Measurements from ENCODE around the gene OGDH. TPM values are rescaled to one million over a fixed set of nuclear protein-coding genes. Genes with fewer than 3 reads are reported as not detected.
A peak's percentile ranks its signal among the peaks of the same experiment; 100 is the strongest.

OGDH gene
- total and polyA plus RNA-seq, 2 donors, result 20.7 to 26.9 TPM

DNA sequence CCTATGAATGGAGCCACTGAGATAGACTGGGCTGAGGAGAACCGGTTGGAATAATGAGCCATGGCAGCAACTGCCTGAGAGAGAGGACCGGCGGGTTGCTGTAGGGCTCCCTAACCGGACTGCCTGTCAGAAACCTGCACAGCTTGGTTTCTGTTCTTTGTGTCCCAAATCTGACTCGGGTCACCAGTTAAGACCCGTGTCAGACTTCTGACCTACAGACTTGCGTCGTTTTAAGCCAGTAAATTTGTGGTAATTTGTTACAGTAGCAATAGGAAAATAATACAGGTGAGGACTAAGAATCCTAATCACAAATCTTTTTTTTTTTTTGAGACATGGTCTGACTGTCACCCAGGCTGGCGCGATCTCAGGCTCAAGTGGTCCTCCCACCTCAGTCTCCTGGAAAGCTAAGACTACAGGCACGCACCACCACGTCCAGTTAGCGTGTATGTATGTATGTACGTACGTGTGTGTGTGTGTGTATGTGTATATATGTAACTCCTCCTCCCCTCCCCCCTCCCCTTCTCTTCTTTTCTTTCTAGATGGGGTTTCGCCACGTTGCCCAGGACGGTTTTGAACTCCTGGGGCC is 32.0 kb upstream of the OGDH start:
- Histone ChIP-seq H3K36me3 (ENCODE audit: control insufficient read depth in 2 of 2, insufficient read depth in 2 of 2, low read length in 1 of 2) (peaks cover 49 to 54% of the 10 kb centered on the region in 2 donors), H3K27me3 (ENCODE audit: control insufficient read depth in 2 of 2, insufficient read depth in 1 of 2, low read length in 1 of 2) (no peaks in the 10 kb centered on the region), H3K4me3 (ENCODE audit: low read length in 2 of 2) (peak overlapping the region; percentile 64 to 77), H3K27ac (ENCODE audit: low read depth in 1 of 2, low read length in 1 of 2) (peak overlapping the region; percentile 65 to 85), H3K4me1 (ENCODE audit: control insufficient read depth in 2 of 2, insufficient read depth in 2 of 2, low read length in 2 of 2) (peaks cover 12 to 19% of the 10 kb centered on the region in 2 donors), H3K9me3 (ENCODE audit: control insufficient read depth in 2 of 2, insufficient read depth in 1 of 2, low read length in 1 of 2) (no peaks in the 10 kb centered on the region)
- no peak for DNase-seq (ENCODE audit: low read depth in 6 of 9, low spot score in 9 of 9)
- 47% methylated on average over 18 of the region's 18 CpGs for WGBS

DNA sequence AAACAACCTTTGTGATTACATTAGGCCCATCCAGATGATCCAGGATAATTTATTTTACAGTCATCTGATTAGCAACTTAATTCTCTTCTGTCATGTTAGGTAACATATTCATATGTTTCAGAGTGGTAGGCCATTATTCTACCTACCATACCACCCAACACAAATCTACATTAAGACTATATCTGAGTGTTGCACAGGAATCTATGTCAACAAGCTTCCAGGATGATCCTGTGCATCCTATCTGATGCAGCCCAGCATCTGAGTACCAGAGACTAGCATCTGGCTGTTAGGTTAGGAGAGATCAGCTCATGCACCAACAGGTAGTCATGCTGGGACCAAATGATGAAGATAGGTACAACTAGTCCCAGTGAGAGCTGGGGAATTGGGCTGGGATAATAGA is 31.4 kb upstream of the OGDH start:
- Histone ChIP-seq H3K27ac (ENCODE audit: low read depth in 1 of 2, low read length in 1 of 2) (no peak overlapping the region), H3K4me1 (ENCODE audit: control insufficient read depth in 2 of 2, insufficient read depth in 2 of 2, low read length in 2 of 2) (peaks cover 12 to 19% of the 10 kb centered on the region in 2 donors), H3K36me3 (ENCODE audit: control insufficient read depth in 2 of 2, insufficient read depth in 2 of 2, low read length in 1 of 2) (peaks cover 45 to 53% of the 10 kb centered on the region in 2 donors)

DNA sequence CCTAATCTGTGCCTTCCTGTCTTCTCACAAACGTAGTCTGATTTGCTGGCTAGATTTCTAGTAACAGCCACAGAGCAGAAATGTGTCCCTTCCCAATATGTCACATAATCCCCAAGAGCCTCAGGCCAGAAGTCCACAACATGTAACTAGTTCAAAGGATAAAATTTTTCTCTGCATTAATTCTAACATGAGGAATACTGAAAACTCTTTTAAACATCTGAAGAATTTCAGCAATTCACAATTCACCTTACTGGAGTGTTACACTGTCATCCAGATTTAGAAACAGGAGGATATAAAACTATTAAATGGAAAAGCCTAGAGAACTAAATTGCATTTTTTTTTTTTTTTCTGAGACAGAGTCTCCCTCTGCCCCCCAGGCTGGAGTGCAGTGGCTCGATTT is 30.2 kb upstream of the OGDH start:
- peaks cover 17 to 30% of the 10 kb centered on the region in 2 donors for H3K4me1 ChIP-seq (ENCODE audit: control insufficient read depth in 2 of 2, insufficient read depth in 2 of 2, low read length in 2 of 2)
- H3K27me3 ChIP-seq (ENCODE audit: control insufficient read depth in 2 of 2, insufficient read depth in 1 of 2, low read length in 1 of 2), result no peaks in the 10 kb centered on the region
- 97% methylated on average over 2 of the region's 2 CpGs for WGBS
- H3K27ac ChIP-seq (ENCODE audit: low read depth in 1 of 2, low read length in 1 of 2), result no peak overlapping the region
- no peaks in the 10 kb centered on the region for H3K9me3 ChIP-seq (ENCODE audit: control insufficient read depth in 2 of 2, insufficient read depth in 1 of 2, low read length in 1 of 2)
- DNase-seq (ENCODE audit: low read depth in 6 of 9, low spot score in 9 of 9), result no peak
- H3K36me3 ChIP-seq (ENCODE audit: control insufficient read depth in 2 of 2, insufficient read depth in 2 of 2, low read length in 1 of 2), result peaks cover 35 to 51% of the 10 kb centered on the region in 2 donors
- H3K4me3 ChIP-seq (ENCODE audit: low read length in 2 of 2), result no peak overlapping the region

More for the DNA sequence above, 31.4 kb upstream of the OGDH start:
- H3K9me3 ChIP-seq (ENCODE audit: control insufficient read depth in 2 of 2, insufficient read depth in 1 of 2, low read length in 1 of 2), result no peaks in the 10 kb centered on the region
- DNase-seq (ENCODE audit: low read depth in 6 of 9, low spot score in 9 of 9), result no peak
- H3K4me3 ChIP-seq (ENCODE audit: low read length in 2 of 2), result no peak overlapping the region
- H3K27me3 ChIP-seq (ENCODE audit: control insufficient read depth in 2 of 2, insufficient read depth in 1 of 2, low read length in 1 of 2), result no peaks in the 10 kb centered on the region

DNA sequence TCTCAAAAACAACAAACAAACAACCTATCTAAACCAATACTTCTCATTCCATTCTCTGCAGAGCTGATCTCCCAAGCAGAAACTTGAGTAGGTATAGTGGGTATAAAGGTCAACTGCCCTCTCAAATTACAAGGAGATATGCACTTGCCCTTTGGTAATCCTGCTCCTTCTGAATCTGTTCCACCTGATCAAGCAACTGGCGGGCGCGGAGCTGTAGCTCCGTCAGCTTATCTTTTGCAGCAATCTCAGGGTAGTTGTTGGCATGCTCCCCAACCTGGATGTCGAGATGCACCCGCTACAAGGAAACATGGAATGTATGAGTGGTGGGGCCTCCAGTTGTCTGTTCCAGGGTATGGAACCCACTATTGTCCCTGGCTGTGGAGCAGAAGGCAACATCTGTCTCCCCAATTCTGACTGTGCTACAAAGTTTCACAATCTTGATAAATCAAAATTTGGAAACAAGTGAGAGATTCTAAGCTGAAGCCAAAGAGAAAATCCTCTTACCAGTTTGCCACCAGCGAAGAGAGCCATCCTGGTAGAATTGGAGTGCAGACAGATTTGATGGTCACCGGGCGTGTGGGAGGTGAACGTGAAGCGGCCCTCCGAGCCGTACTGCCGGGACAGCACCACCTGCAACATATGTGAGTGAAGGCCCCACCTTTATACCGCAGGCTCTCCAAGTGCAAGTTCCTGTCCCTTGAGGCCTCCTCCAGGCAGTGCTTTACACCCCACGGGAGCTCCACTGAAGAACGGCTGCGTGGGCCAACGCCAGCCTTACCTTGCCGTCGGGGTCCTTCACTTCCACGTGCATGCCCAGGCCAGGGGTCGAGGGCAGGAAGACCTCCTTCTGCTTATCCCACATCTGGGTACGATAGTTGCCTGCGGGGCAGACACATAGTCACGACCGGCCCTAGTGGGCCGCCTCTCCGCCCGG is 25.2 kb upstream of the OGDH start:
- Histone ChIP-seq H3K27me3 (ENCODE audit: control insufficient read depth in 2 of 2, insufficient read depth in 1 of 2, low read length in 1 of 2) (no peaks in the 10 kb centered on the region), H3K36me3 (ENCODE audit: control insufficient read depth in 2 of 2, insufficient read depth in 2 of 2, low read length in 1 of 2) (peaks cover 16 to 32% of the 10 kb centered on the region in 2 donors), H3K27ac (ENCODE audit: low read depth in 1 of 2, low read length in 1 of 2) (peak overlapping the region; percentile 89 to 94), H3K4me1 (ENCODE audit: control insufficient read depth in 2 of 2, insufficient read depth in 2 of 2, low read length in 2 of 2) (peaks cover 10 to 21% of the 10 kb centered on the region in 2 donors), H3K4me3 (ENCODE audit: low read length in 2 of 2) (peak overlapping the region; percentile 86 to 91), H3K9me3 (ENCODE audit: control insufficient read depth in 2 of 2, insufficient read depth in 1 of 2, low read length in 1 of 2) (no peaks in the 10 kb centered on the region)
- 21% methylated on average over 30 of the region's 30 CpGs for WGBS
- DNase-seq (ENCODE audit: low read depth in 6 of 9, low spot score in 9 of 9), result peak in 6 of 9 donors; percentile 34 to 76 (median 54)

DNA sequence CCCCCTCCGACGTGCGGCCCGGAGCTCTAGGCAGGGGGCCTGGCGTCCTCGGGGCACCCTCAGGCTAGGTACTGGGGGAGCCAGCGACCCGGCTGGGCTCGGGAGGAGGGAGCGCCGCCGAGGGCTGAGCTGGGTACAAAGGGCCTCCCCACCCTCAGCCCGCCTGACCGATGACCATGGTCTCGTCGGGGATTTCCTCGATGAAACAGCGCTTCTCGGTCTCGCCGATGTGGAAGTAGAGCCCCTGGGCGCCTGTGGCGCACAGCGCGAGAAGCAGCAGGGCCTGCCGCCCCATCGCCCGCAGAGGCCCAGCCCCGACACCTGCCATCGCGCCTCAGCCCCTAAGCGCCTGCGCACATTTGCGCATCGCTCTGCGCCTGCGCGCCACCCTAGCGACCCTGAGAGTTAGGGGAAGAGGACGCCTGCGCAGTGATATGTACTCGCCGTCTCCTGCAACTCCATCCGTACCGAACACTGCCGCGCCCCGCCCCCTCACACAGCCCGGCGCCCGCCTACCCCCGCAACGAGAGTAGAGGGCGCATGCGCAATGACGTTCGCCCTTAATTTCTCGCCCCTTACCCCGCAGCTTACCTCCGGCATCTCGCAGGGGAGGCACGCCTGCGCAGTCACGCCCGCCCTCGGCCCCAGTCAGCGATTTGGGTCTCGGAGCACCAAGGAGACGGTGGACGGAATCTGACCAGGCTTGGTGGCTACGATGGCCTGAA is 24.4 kb upstream of the OGDH start, which contains the start of gene TMED4:
TMED4 (minus strand) TSS at position 353 of the 725 bp plus-strand sequence; CDS start at position 328, 25 bp downstream.
- Histone ChIP-seq H3K4me1 (ENCODE audit: control insufficient read depth in 2 of 2, insufficient read depth in 2 of 2, low read length in 2 of 2) (peaks cover 10 to 21% of the 10 kb centered on the region in 2 donors), H3K9me3 (ENCODE audit: control insufficient read depth in 2 of 2, insufficient read depth in 1 of 2, low read length in 1 of 2) (no peaks in the 10 kb centered on the region), H3K36me3 (ENCODE audit: control insufficient read depth in 2 of 2, insufficient read depth in 2 of 2, low read length in 1 of 2) (peaks cover 16 to 31% of the 10 kb centered on the region in 2 donors), H3K27me3 (ENCODE audit: control insufficient read depth in 2 of 2, insufficient read depth in 1 of 2, low read length in 1 of 2) (no peaks in the 10 kb centered on the region), H3K27ac (ENCODE audit: low read depth in 1 of 2, low read length in 1 of 2) (peak within 1 kb of the TSS; percentile 95 to 96), H3K4me3 (ENCODE audit: low read length in 2 of 2) (peak within 1 kb of the TSS; percentile 86 to 91)
- under 1% methylated on average over 71 of the region's 71 CpGs for WGBS
- DNase-seq (ENCODE audit: low read depth in 6 of 9, low spot score in 9 of 9), result peak; percentile 98 to 100 (median 100)

DNA sequence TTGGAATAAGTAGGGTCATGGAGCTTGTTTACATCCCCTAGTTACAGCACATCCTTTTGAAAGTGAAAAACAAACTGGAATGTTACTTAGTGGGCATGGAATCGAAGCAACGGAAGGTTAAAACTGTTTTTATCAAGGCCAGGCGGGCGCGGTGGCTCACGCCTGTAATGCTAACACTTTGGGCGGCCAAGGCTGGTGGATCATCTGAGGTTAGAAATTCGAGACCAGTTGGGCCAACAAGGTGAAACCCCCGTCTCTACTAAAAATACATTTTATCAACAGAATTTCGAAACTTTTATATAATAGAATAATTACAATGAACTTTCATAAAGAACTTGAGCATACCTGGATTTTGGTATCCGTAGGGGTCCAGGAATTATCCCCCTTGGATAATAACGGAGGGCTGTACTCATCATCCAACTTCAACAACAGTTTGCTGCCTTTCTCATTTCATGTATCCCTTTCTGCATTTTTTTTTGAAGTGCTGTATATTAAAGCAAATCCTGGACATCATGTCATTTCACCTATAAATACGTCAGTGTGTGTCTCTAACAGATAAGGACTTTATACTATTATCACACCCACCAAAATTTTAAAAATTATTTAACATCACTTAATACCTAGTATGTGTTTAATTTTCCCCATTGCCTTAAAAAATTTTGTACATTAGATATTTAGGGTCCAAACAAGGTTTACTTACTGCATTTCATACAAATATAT is 23.1 kb upstream of the OGDH start:
- 97% methylated on average over 13 of the region's 13 CpGs for WGBS
- peaks cover 11 to 23% of the 10 kb centered on the region in 2 donors for H3K36me3 ChIP-seq (ENCODE audit: control insufficient read depth in 2 of 2, insufficient read depth in 2 of 2, low read length in 1 of 2)
- no peaks in the 10 kb centered on the region for H3K9me3 ChIP-seq (ENCODE audit: control insufficient read depth in 2 of 2, insufficient read depth in 1 of 2, low read length in 1 of 2)
- H3K4me1 ChIP-seq (ENCODE audit: control insufficient read depth in 2 of 2, insufficient read depth in 2 of 2, low read length in 2 of 2), result peaks cover 10 to 21% of the 10 kb centered on the region in 2 donors
- H3K27ac ChIP-seq (ENCODE audit: low read depth in 1 of 2, low read length in 1 of 2), result no peak overlapping the region
- no peak for DNase-seq (ENCODE audit: low read depth in 6 of 9, low spot score in 9 of 9)
- peak overlapping the region; percentile 86 to 91 for H3K4me3 ChIP-seq (ENCODE audit: low read length in 2 of 2)
- no peaks in the 10 kb centered on the region for H3K27me3 ChIP-seq (ENCODE audit: control insufficient read depth in 2 of 2, insufficient read depth in 1 of 2, low read length in 1 of 2)

DNA sequence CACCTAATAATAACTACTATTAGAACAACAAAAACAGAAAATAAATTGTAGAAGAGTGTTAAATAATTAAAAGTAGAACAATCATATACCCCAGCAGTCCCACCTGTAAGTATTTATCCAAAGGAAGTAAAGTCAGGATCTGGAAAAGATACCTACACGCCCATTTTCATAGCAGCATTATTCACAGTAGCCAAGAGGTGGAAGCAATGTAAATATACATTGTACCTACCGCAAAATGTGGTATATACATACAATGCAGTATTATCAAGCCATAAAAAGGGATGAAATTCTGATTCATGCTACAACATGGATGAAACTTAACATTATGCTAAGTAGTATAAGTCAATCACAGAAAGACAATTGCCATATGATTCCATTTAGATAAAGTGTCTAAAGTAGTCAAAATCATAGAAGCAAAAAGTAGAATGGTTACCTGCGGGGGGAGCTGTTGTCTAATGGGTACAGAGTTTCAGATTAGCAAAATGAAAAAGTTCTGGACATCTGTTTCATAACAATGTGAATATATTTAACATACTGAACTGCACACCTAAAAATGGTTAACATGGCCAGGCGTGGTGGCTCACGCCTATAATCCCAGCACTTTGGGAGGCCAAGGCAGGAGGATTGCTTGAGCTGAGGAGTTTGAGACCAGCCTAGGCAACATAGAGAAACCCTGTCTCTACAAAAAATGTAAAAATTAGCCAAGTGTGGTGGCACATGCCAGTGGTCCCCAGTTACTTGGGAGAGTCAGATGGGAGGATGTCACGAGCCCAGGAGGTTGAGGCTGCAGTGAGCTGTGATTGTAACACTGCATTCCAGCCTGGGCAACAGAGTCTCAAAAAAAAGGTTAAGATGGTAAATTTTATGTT is 18.4 kb upstream of the OGDH start:
- WGBS, result 41% methylated on average over 6 of the region's 6 CpGs
- peak in 5 of 9 donors; percentile 41 to 77 (median 59) for DNase-seq (ENCODE audit: low read depth in 6 of 9, low spot score in 9 of 9)
- peaks cover 1% of the 10 kb centered on the region in 2 donors for H3K4me1 ChIP-seq (ENCODE audit: control insufficient read depth in 2 of 2, insufficient read depth in 2 of 2, low read length in 2 of 2)

DNA sequence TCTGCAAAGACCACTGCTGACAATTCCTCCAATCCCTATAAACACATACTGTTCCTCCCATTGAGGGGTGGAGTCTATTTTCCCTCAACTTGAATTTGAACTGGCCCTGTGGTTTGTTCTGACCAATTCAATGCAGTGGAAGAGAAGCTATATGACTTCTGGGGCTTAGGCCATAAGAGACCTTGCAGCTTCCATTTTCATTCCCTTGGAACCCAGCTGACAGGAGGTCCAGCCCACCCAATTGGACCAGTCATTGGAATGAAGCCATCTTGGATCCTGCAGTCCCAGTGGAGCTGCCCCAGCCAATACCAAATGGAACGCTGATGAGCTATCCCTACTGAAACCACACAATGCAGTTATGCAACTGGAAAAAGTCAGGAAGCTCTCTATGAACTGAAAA is 15.5 kb upstream of the OGDH start:
- Histone ChIP-seq H3K36me3 (ENCODE audit: control insufficient read depth in 2 of 2, insufficient read depth in 2 of 2, low read length in 1 of 2) (no peaks in the 10 kb centered on the region), H3K27me3 (ENCODE audit: control insufficient read depth in 2 of 2, insufficient read depth in 1 of 2, low read length in 1 of 2) (no peaks in the 10 kb centered on the region), H3K4me1 (ENCODE audit: control insufficient read depth in 2 of 2, insufficient read depth in 2 of 2, low read length in 2 of 2) (no peaks in the 10 kb centered on the region), H3K4me3 (ENCODE audit: low read length in 2 of 2) (no peak overlapping the region), H3K9me3 (ENCODE audit: control insufficient read depth in 2 of 2, insufficient read depth in 1 of 2, low read length in 1 of 2) (no peaks in the 10 kb centered on the region), H3K27ac (ENCODE audit: low read depth in 1 of 2, low read length in 1 of 2) (no peak overlapping the region)
- WGBS, result 94% methylated on average over 1 of the region's 1 CpG
- DNase-seq (ENCODE audit: low read depth in 6 of 9, low spot score in 9 of 9), result no peak

More for the DNA sequence above, 18.4 kb upstream of the OGDH start:
- Histone ChIP-seq H3K27me3 (ENCODE audit: control insufficient read depth in 2 of 2, insufficient read depth in 1 of 2, low read length in 1 of 2) (no peaks in the 10 kb centered on the region), H3K4me3 (ENCODE audit: low read length in 2 of 2) (no peak overlapping the region), H3K9me3 (ENCODE audit: control insufficient read depth in 2 of 2, insufficient read depth in 1 of 2, low read length in 1 of 2) (no peaks in the 10 kb centered on the region), H3K27ac (ENCODE audit: low read depth in 1 of 2, low read length in 1 of 2) (no peak overlapping the region), H3K36me3 (ENCODE audit: control insufficient read depth in 2 of 2, insufficient read depth in 2 of 2, low read length in 1 of 2) (no peaks in the 10 kb centered on the region)
